Hematopoietic multipotent progenitor cell treated with erythropoietin and hydrocortisone succinate and interleukin-3 and kit ligand, for 8 days (in vitro differentiated cells): Measurements from ENCODE around the gene CEACAM19.
"Not testable (repeated sequence)": the region's sequence is repeated elsewhere in the genome, so short reads cannot be mapped to it uniquely, and the experiment has no call there.

Source experiments
- DNase-seq: peaks from one replicate; pipeline ENCODE4 v3.0.0-alpha.2; 2015

CEACAM19 gene

DNA sequence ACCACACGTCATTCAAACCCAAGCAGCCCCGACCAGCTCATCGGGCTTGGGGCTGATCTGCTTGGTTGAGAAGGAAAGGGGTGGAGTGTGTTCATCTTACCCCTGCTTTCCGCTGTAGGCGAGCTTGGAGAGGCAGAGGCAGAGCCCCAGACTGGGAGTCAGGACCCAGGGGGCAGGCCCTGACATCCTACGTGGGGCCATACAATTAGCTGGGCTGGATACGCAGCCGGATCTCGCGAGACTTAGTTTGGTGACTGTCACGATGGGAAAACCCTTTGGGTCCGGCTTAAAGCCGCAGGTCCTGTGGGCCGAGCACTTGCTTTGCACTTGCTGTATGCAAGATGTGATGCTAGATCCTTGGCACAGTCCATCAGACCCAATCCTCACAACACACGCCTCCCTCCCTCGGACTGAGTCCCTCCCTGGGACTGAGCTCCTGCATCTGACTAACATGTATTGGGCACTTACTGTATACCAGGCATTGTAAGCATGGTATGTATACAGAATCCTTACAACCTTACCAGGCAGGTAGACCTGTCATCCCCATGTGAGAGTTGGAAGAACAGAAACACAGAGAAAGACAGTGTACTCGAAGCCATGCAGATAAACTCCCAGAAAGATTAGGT lies 31.4 kb downstream of the CEACAM19 start:
- DNase-seq = no peak

DNA sequence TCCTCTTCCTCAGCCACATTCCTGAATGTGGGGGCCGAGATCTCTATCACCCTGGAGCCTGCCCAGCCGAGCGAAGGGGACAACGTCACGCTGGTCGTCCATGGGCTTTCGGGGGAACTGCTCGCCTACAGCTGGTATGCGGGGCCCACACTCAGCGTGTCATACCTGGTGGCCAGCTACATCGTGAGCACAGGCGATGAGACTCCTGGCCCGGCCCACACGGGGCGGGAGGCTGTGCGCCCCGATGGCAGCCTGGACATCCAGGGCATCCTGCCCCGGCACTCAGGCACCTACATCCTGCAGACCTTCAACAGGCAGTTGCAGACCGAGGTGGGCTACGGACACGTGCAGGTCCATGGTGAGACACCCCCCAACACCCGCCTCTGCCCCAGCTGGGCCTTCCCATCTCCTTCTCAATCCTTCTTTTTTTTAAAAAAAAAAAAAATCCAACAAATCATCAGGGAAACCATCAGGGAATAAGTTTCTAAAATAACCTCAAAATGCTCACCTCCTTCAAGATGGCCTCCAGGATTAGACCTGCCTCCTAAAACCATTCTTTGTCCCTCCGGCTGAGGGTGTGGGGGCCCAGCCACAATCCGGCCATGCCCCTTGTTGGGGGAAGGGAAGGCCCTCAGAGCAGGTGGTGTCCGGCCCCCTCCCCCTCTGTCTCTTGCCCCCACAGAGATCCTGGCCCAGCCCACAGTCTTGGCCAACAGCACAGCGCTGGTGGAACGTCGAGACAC lies 32.2 kb downstream of the CEACAM19 start:
- DNase-seq = no peak

DNA sequence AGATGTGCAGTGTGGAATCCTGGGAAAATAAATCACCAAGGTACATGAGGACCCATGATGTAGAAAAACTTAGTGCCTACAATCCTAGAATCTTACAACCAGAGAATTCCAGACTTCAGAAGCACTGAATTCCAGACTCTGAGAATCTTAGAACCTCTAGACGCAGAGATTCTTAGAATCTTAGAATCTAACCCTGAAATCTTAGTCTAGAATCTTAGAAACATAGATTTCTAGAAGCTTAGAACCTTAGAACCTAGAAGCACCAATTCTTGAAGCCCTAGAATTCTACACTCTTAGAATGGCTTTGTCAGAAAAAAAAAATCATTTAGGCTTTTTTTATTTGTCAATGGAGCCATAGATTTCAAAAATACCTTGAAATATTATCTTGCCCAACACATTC lies 33.7 kb downstream of the CEACAM19 start:
- DNase-seq = no peak

DNA sequence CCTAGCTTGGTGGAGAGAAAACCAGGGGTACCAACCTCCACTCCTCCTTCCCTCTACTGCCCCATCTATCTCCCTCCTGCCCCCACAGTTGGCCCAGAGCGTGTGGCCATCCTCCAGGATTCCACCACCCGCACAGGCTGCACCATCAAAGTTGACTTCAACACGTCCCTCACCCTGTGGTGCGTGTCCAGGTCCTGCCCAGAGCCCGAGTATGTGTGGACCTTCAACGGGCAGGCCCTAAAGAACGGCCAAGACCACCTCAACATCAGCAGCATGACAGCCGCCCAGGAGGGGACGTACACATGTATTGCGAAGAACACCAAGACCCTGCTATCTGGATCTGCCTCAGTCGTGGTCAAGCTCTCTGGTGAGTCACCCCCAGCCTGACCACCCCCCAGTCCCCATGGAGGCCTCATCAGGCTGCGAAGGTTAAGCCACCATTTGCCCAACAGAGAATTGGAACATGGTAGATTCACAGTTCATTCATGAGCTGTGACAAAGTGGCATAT lies 34.3 kb downstream of the CEACAM19 start:
- no peak for DNase-seq

DNA sequence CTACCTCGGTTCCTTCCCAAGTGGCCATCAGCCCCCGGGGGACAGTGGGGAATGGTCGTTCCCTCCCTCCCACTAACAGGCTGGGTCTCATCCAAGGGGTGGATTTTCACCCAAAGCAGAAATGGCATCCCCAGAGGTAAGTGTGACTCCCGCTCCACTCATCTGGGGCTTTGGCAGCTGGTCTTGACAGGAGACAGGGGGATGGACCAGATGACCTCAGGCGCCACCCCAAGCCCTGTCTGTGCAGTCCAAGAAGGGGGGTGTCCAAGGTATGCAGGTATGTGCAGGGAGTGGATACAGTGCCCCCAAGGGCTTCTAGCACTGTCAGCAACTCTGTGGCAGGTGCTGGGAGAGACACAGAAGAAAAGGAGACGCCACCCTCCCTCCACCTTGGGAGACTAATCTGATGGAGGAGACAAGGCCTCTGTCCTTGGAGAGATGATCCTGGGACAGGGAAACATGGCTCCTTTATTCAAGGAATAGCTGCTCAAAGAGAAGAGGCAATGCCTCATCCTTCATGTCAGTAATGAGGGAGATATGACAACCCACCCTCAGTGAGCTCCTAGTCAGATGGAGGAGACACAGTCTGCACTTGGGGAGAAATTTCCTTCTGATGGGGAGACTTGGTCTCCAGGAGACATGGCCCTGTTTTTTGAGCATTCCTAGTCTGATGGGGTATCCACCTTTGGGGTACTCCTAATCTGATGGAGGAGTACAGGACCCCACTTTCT lies 35.4 kb downstream of the CEACAM19 start:
- no peak for DNase-seq

DNA sequence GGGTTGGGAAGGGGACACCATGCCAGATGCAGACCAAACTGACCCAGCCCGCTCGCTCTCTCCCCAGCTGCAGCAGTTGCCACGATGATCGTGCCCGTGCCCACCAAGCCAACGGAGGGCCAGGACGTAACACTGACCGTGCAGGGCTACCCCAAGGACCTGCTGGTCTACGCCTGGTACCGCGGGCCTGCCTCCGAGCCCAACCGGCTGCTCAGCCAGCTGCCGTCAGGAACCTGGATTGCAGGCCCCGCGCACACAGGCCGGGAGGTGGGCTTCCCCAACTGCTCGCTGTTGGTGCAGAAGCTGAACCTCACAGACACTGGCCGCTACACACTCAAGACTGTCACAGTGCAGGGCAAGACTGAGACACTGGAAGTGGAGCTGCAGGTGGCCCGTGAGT lies 36.5 kb downstream of the CEACAM19 start:
- DNase-seq = no peak

DNA sequence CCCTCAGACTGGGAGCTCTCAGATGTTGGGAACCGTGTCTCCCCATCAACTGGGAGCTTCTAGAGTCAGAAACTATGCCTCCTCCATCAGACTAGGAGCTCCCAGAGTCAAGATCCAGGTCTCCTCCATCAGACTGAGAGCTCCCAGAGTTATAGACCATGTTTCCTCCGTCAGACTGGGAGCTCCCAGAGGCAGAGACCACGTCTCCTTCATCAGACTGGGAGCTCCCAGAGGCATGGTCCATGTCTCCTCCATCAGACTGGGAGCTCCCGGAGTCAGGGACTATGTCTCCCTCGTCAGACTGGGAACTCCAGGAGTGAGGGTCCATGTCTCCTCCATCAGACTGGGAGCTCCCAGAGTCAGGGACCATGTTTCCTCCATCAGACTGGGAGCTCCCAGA lies 37.7 kb downstream of the CEACAM19 start:
- no peak for DNase-seq

DNA sequence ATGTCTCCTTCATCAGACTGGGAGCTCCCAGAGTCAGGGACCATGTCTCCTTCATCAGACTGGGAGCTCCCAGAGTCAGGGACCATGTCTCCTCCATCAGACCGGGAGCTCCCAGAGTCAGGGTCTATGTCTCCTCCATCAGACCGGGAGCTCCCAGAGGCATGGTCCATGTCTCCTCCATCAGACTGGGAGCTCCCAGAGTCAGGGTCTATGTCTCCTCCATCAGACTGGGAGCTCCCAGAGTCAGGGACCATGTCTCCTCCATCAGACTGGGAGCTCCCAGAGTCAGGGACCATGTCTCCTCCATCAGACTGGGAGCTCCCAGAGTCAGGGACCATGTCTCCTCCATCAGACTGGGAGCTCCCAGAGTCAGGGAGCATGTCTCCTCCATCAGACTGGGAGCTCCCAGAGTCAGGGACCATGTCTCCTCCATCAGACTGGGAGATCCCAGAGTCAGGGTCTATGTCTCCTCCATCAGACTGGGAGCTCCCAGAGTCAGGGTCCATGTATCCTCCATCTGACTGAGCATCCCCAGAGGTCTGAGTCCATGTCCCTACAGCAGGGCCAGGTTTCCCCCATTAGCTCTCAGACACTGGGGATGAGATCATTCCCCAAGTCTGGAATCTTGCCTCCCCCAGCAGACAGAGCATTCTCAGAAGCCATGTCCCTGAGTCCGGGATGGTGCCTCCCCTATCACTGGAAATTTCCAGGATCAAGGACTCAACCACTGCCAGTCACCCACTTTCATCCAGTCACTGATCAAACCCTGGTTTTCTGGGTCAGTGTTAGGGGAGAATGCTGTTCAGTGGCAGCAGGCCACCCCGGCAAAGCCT lies 38.4 kb downstream of the CEACAM19 start:
- DNase-seq = not testable (repeated sequence)

DNA sequence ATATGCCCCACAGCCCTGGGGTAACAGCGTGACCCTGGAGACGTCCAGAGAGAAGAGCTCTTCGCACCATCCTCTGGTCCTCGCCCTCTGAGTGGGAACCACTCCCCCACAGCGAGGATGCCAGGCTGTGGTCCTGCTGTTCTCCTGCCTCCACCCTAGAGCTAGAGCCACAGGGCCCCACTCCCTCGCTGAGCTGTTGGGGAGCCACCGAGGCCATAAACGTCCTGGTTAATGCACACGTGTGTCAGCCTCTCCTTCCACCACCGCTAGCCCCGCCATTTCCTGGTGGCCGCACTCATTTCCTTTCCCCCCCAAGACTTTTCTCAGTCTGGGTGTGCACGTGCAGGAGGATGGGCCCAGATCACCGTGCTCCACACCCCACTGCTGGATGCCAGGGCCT lies 39.2 kb downstream of the CEACAM19 start:
- no peak for DNase-seq

DNA sequence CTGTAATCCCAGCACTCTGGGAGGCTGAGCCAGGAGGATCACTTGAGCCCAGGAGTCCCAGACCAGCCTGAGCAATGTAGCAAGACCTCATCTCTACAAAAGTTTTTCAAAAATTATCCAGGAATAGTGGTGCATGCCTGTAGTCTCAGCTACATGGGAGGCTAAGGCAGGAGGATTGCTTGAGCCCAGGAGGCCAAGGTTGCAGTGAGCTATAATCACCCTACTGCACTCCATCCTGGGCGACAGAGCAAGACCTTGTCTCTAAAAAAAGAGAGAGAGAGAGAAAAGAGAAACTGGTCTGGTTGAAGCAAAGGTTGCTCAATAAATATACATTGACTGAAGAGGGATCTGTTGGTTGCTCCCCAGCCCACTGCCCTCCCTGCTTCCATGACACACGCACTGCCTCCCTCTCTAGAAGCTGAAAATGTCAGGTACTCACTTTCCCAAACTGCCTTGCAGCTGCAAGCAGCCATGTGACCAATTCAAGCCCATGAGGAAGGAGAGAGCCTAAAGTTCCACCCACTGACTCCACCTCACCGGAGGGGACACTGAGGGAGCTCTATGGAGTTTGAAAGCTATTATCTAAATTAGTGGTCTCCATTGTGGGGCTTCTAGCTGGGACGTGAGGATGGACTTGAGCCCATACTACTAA lies 41.7 kb downstream of the CEACAM19 start:
- peak; percentile 6 for DNase-seq

DNA sequence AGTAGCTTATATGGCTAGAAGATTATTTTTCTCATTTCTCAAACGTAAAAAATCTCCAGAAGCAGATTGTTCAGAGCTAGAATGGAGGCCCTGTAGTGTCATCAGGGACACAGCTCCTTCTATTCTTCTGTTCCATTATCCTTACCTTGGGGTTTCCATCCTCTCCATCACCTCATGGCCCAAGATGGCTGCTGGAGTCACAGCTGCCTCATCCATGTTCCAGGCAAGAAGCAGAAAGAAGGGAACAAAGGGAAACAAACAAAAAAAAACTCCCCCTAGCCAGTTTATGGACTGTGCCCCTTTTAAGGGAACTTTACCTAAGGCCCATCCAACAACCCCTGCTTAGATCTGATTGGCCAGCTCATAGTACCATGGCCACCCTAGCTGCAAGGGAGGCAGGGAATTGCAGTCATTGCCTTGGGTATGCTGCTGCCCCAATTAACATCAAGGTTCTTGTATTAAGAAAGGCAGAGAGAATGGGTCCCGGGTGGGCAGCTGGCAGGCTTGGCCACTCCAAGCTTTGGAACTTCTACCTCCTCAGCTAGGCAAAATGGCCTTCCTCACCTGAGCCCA lies 43.4 kb downstream of the CEACAM19 start:
- DNase-seq = no peak

DNA sequence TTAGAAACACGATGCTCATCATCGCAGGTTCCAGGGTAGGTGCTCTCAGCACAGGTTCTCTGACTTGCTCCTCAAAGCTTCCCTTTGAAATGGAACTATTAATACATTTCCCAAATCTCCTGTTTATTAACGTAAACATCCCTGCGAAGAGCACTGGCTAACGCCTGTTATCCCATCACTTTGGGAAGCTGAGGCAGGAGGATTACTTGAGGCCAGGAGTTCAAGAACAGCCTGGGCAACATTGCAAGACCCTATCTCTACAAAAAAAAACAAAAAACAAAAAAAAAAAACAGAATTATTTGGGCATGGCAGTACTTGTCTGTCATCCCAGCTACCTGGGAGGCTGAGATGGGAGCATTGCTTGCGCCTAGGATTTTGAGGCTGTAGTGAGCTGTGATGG lies 46.3 kb downstream of the CEACAM19 start:
- DNase-seq = no peak

DNA sequence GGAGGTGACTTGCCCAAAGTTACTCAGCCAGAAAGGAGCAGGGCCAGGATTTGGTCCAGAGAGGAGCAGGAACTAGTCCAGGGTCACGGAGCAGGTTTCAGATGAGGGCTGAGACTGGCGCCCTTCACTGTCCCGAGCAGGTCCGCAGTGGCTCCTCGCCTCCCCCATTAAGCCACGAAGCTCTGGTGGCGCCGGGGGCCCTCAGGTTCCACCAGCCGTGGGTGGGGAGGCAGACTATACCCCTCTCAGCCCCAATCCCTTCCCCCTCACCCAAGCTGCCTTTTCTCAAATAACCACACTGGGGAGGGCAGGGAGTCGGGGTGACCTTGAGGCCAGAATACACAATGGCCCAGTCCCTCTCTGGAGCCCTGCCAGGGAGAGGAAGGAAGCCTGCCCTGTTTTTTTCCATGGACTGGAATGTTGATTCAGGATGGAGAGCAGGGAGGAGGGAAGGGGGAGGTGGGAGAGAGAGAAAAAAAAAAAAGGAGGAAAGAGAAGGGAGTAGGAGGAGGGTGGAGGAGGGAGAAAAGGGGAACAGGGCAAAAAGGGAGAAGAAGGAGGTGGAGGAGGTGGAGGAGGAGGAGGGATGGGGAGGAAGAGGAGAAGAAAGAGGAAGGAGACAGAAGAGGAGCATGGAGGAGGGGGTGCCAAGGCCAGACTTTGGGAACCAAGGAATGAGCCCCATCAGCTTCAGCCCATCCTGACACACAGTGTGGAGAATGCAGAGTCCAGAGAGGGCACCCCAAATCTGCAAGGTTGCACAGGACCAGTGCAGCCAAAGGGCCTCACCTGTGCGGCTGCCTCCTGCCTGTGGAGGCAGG lies 47.4 kb downstream of the CEACAM19 start:
- DNase-seq = no peak

DNA sequence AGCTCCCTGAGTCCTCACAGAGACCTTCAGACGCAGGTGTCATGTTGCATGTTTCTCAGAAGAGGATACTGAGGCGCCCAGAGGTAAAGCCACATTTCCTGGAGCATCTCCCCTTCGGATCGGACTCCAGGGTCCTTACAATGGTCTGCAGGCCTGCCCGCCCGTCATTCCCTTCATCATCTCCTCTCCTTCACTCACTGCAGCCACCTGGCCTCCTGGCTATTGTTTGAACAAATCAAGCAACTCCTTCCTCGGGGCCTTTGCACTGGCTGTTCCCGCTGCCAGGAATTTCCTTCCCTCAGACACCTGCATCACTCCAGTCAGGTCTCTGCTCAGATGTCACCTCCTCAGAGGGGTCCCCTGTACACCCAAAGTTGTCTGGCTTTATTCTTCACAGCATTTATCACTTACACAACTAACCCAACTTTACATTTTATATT lies 48.0 kb downstream of the CEACAM19 start:
- DNase-seq = no peak

DNA sequence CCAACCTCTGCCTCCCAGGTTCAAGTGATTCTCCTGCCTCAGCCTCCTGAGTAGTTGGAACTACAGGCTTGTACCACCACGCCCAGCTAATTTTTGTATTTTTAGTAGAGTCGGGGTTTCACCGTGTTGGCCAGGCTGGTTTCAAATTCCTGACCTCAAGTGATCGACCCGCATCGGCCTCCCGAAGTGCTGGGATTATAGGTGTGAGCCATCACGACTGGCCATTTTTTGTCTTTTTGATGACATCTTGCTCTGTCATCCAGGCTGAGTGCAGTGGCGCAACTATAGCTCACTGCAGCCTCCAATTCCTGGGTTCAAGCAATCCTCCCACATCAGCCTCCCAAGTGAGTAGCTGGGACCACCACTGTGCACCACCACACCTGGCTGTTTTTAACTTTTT lies 49.1 kb downstream of the CEACAM19 start:
- not testable (repeated sequence) for DNase-seq

DNA sequence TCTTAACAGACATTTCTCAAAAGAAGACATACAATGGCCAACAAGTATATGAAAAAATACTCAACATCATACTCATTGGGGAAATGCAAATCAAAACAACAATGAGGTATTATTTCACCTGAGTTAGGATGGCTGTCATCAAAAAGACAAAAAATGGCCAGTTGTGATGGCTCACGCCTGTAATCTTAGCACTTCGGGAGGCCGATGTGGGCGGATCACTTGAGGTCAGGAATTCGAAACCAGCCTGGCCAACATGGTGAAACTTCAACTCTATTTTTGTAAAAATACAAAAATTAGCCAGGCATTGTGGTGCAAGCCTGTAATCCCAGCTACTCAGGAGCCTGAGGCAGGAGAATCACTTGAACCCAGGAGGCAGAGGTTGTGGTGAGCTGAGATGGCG lies 49.7 kb downstream of the CEACAM19 start:
- DNase-seq = no peak

DNA sequence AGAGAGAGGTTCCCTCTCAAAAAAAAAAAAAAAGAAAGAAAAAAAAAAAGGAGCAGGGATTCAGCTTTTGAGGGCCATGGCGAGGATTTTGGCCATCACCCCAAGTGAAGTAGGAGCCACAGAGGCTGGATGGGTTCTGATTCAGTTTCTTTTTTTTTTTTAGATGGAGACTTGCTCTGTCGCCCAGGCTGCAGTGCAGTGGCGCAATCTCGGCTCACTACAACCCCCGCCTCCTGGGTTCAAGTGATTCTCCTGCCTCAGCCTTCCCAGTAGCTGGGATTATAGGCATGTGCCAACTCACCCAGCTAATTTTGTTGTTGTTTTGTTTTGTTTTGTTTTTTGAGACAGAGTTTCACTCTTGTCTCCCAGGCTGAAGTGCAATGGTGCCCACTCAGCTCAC lies 50.1 kb downstream of the CEACAM19 start:
- DNase-seq = not testable (repeated sequence)

DNA sequence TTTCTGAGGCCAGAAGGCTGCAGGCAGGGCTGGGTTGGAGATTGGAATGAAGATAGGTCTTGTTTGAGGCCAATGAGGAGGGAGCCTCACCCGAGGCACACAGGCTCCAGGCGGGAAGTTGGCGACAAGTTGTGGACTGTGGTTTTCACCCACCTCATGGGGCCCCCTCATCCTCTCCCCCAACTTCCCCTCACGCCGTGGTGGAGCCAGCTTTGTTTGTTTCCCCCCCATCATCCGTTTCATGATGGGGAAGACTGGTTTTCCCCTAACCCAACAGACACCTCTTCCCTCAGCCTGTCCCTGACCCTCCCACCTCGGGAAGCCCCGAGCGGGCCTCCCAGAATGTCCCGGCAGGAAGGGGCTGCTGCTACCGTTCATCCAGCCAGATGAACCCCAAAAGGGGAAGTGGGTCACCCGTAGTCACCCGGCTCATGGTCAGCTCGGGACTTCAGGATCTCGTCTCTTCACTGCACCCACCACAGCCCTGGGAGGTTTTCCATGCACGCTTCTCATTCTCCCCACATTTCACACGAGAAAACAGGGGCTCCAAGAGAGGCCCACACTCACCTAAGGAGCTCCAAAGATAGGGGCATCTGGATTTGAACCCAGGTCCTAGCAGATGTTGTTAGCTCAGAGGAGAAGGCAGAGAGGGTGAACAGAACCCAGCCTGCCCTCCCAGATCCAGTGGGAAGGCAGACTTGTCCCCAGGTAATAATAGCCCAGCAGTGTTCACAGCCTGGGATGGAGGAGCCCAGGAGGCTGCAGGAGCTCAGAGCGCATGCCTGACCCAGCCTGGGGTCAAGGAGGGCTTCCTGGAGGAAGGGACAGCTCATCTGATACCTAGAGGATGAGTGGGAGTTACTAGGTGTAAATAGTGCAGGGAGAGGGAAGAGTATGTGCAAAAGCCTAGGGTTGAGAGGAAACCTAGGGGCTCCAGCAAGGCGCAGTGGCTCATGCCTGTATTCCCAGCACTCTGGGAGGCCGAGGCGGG lies 51.1 kb downstream of the CEACAM19 start:
- no peak for DNase-seq

DNA sequence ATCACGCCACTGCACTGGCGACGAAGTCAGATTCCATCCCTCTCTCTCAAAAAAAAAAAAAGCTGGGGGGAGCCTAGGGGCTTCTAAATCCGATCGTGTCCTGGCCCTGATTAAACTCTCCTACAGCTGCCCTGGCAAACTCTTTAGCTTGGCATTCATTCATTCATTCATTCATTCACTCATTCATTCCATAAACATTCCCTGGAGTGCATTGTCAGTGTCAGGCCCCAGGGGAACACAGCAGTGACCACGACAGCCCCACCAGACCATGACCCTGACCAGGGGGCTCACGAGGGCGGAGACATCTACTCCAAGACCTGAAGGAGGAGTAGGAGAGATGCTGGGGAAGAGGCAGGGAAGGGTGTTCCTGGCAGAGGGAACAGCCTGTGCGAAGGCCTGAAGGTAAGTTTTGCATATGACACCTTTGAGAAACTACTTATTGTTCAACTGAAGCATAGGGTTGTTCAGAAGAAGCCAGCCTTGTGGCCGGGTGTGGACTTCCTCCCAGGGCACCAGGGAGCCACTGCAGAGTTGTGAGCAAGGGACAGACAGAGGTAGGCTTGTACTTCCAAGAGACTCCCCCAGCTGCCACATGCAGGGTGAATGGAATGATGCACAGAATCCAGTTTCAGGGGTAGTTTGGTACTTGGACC lies 52.1 kb downstream of the CEACAM19 start:
- no peak for DNase-seq
